Fibroblast of mammary gland (primary cell): ENCODE results near the gene COL24A1.
"Not testable (repeated sequence)": the region's sequence is repeated elsewhere in the genome, so short reads cannot be mapped to it uniquely, and the experiment has no call there.

Experiments used
- DNase-seq: peaks from one replicate; pipeline ENCODE4 v3.0.0-alpha.2; 2010; ENCODE audit warnings: low read depth
- H3K4me3 ChIP-seq: 2 replicates; pipeline ENCODE4 v1.5.1; 2011; ENCODE audit warnings: low read depth, mild to moderate bottlenecking, low read length, moderate library complexity; ENCODE audit not compliant: control insufficient read depth
- TF ChIP-seq, protein P1 (sequence below): conservative IDR thresholded peaks from 2 replicates; pipeline ENCODE4 v1.5.1; 2011; ENCODE audit warnings: low read depth, low read length, inconsistent platforms; ENCODE audit not compliant: control insufficient read depth, insufficient read depth

Gene COL24A1

DNA sequence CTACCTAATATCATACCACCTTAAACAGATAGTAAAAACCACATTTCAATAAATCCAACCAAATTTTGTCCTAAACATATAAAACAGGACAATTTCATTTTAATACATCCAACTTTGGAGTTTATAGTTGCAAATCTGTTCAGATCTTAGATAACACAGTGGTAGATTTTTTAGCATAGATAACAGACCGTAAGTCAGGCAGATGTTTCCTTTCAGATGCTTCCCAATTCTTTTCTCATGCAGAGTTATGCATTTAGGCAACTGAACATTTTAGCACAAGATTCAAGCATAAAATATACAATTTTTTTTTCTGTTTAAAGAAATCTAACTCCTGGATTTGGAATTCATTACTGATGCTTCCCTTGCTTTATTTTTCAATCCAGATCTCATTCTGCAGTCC, 291.8 kb downstream of the COL24A1 start:
- TF ChIP-seq, protein P1, sequence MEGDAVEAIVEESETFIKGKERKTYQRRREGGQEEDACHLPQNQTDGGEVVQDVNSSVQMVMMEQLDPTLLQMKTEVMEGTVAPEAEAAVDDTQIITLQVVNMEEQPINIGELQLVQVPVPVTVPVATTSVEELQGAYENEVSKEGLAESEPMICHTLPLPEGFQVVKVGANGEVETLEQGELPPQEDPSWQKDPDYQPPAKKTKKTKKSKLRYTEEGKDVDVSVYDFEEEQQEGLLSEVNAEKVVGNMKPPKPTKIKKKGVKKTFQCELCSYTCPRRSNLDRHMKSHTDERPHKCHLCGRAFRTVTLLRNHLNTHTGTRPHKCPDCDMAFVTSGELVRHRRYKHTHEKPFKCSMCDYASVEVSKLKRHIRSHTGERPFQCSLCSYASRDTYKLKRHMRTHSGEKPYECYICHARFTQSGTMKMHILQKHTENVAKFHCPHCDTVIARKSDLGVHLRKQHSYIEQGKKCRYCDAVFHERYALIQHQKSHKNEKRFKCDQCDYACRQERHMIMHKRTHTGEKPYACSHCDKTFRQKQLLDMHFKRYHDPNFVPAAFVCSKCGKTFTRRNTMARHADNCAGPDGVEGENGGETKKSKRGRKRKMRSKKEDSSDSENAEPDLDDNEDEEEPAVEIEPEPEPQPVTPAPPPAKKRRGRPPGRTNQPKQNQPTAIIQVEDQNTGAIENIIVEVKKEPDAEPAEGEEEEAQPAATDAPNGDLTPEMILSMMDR, result no peak
- no peak for DNase-seq
- H3K4me3 ChIP-seq, result no peak overlapping the region

DNA sequence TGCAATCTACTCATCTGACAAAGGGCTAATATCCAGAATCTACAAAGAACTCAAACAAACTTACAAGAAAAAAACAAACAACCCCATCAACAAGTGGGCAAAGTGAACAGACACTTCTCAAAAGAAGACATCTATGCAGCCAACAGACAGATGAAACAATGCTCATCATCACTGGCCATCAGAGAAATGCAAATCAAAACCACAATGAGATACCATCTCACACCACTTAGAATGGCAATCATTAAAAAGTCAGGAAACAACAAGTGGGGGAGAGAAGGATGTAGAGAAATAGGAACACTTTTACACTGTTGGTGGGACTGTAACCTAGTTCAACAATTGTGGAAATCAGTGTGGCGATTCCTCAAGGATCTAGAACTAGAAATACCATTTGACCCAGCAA, 292.9 kb downstream of the COL24A1 start:
- not testable (repeated sequence) for H3K4me3 ChIP-seq

DNA sequence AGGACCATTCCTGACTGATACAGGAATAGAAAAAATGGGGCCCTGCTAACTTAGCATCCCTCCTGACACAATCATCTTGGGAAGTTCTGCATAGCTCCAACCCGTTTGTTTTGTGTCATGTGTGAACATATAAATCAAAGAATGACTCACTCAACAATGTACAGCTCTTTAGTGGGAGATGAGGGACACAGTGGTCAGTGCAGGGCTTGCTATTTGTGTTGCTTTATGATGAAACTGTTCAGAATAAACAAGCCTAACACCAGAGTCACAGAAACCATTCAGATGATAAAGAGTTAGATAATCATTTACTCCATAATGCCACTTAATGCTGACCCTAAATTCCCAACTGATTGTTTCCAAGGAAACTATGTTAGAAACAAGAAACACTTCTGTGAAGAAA, 294.1 kb downstream of the COL24A1 start:
- TF ChIP-seq, protein P1, result no peak

More for the DNA sequence above, 292.9 kb downstream of the COL24A1 start:
- DNase-seq, result not testable (repeated sequence)

DNA sequence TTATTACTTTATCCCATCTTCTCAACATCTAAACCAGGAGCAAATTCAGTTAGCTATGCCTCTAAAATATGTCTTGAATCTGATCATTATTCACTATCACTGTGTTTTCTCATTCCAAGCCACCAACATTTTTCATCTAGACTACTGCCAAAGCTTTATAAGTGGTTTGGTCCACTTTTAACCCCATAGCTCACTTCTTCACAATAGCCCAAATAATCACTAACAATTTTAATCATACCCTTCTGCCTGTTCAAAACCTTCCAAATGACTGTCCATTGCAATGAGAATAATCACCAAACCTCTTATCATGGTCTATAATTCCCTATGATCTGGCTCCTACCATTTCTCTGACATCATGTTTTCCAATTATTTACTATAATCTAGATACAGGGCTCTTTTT, 298.6 kb downstream of the COL24A1 start:
- DNase-seq, result no peak

More for the DNA sequence above, 294.1 kb downstream of the COL24A1 start:
- DNase-seq, result peak; percentile 73
- H3K4me3 ChIP-seq, result no peak overlapping the region

DNA sequence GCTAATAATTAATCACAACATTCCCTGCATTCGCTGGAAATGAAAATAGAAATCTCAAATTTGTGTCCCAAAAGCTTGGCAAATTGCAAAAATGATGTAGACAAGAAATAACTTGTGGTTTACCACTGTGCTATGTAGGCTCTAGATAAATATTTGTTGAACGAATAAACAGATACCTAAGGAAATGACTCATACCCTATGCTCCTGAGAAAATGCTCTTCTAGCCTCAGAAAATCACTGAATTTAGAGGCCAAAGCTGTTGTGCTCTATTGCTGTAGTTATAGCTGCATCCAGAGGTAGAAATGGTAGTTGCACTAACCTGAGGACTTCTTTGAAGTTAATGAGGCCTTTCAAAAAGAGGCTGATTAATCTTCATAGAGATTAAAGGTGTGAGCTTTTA, 306.3 kb downstream of the COL24A1 start:
- H3K4me3 ChIP-seq, result no peak overlapping the region
- DNase-seq, result peak; percentile 94
- TF ChIP-seq, protein P1, result peak; percentile 64

More for the DNA sequence above, 298.6 kb downstream of the COL24A1 start:
- H3K4me3 ChIP-seq, result no peak overlapping the region
- TF ChIP-seq, protein P1, result no peak

DNA sequence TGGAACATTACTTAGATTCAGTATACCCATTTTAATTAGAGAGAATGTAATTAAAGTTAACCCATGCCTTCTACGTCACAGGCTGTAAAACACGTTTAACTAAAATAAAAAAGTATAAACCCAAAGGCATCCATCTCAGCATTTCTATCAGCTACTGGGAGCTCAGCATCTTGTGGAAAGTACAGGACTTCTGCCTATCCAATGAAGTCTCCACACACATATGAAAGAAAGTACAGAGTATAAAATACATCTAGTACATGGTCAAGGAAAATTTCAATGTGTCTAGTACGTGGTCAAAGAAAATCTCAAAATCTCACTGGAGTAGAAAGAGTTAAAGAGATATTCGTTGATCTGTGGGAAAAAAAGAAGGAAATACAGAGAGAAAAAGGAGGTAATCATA, 306.9 kb downstream of the COL24A1 start:
- TF ChIP-seq, protein P1, result no peak

DNA sequence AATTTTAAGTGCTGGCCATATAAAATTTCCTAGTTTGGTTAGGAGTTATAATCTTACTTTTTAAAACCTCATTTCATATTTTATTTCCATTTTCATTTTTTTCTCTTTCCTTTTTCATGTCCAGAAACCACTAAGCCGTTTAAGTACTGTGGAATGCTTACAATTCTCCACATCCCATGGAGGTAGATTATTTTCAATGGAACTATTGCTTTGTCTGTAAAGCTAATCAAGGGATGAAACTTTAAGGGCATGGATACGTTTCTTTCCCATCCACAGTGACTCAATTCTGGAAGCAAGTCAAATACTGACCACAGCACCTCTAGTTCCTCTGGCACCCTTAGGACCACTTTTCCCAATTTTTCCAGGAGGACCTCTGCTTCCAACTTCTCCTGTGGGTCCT, 309.2 kb downstream of the COL24A1 start:
- TF ChIP-seq, protein P1, result no peak
- H3K4me3 ChIP-seq, result no peak overlapping the region
- DNase-seq, result no peak

More for the DNA sequence above, 306.9 kb downstream of the COL24A1 start:
- DNase-seq, result no peak
- H3K4me3 ChIP-seq, result no peak overlapping the region

DNA sequence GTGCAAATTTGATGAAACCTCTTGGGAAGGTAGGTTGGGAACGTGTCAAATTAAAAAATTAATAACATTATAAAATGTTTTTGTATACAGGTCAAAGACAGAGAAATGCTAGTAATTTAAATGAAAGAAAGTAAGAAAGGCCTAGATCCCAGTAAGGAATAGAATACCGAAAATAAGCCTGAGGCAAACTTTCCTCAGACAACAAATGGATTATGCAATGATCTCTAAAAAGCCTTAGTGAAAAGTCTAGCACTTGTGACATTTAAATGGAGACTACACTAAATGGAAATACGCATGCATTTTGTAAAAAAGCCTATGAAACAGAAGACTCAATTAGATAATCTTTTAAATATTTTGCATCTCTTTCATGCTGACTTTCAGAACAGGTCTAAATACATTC, 309.9 kb downstream of the COL24A1 start:
- H3K4me3 ChIP-seq, result no peak overlapping the region
- DNase-seq, result no peak
- TF ChIP-seq, protein P1, result no peak
